Urothelium cell line (cell line): ENCODE measurements around the gene AGMO.

Experiments used
- DNase-seq: peaks from one replicate; pipeline ENCODE4 v3.0.0; 2011; ENCODE audit warnings: low spot score, mixed read lengths
- FAIRE-seq: peaks from 2 replicates; lab custom pipeline; 2011; peaks lifted over from hg19 to GRCh38; lab: Jason Lieb, UNC

Gene AGMO

DNA sequence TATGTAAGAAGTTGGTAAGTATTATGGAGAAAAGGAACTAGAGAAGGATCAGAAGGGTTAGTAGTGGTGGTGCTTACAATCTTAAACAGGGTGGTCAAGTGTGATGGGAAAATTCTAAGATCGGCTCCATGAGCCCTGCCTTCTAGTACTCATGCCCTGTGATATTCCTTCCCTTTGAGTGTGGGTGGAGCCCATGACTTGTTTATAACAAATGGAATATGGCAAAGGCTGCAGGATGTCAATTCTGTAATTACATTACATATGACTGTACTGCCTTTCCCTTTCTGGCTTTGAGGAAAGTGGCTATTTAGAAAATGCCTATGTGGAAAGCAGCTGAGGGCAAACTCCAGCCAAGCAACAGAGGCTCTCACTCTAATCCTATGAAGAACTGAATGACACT lies 309.6 kb downstream of the AGMO start:
- no peak for FAIRE-seq

DNA sequence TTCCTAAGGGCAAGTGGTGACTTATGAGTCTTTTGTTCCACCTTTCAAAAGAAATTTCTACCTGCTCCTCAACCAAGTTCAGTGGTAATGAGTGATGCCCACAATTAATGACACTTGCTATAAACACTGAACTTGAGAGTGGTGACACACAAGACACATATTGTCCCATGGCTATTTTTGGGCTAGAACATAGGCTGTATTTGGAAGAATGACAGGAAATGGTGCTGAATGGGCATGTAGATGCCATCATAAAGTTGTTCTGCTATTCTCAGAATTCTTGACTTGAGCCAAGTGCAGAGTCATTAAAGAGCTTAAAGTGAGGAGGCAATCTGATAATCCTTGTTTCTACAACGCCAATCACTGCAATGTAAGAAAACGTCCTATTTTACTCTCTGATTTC lies 313.3 kb downstream of the AGMO start:
- no peak for FAIRE-seq
- no peak for DNase-seq

More for the DNA sequence above, 309.6 kb downstream of the AGMO start:
- no peak for DNase-seq

DNA sequence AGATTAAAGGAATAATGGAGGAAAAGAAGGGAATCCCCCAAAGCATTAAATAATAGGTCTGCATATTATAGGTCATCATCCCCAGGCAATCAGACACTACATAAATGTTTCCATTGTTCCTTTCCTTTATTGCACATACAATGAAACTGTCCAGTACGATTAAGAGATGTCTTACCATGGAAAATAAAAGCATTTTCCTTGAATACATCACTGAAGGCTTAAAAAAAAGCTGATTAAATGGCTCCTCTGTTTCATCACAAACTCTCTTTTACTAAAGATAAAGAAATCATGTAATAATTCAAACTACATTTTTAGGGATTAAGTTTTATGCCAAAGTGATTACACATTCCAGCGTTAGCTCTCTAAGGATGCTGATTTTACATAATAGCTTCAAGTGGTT lies 316.0 kb downstream of the AGMO start:
- DNase-seq: no peak
- FAIRE-seq: no peak

GRCh38 chr7:15239801-15240200 lies 322.0 kb downstream of the AGMO start:
- DNase-seq: no peak
- no peak for FAIRE-seq

DNA sequence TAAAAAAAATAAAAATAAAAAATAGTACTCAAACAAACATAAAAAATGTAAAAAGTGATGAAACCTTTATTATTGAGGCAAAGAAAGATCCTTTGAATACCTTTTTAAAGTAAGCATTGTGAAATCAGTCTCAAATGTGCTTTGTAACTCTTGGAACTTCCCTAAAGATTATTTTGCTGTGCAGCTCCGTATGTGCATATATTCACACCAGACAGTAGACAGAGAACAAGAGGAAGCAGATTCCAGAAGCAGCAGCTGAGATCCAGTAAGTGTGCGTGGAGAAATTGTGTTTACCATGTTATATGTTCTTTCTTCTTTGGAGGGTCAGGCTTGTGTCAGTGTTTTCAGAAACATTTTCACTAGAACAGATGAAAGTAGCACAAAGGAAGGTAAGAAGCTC lies 324.9 kb downstream of the AGMO start:
- no peak for DNase-seq
- FAIRE-seq: no peak

DNA sequence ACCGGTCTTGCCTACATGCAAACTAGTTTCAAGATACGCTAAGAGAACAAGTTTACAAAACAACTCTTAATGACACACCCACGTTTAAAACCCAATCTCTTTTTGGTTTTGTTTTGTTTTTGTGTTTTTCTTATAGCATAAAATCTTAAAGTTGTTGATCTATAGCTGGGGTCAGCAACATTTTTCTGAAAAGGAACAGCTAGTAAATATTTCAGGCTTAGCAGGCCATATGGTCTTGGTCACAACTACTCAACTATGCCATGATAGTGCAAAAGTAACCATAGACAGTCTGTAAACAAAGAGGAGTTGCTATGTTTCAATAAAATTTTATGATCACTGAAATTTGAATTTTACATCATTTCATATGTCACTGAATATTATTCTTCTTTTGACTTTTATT lies 327.4 kb downstream of the AGMO start:
- DNase-seq: no peak
- no peak for FAIRE-seq

GRCh38 chr7:15228831-15229230 lies 333.0 kb downstream of the AGMO start:
- FAIRE-seq (no peak), DNase-seq (no peak)

DNA sequence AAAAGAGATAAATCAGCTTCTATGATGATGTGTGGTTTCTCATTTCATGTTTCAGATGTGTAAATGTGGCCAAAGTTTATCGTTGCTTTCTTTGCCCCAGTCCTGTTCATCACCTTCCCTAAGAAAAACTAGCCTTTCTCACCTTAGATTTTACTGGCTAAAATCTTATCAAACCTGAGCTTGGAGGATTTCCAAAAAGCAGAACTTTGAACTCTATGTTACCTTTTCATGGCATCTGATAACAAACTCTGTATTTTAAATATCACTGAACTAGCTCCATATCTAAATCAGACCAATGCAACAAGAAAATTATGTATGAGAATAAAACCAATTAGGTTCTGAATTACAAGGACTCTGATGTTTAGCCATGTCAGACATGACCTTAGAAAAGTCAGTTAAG lies 335.8 kb downstream of the AGMO start:
- no peak for DNase-seq
- no peak for FAIRE-seq

DNA sequence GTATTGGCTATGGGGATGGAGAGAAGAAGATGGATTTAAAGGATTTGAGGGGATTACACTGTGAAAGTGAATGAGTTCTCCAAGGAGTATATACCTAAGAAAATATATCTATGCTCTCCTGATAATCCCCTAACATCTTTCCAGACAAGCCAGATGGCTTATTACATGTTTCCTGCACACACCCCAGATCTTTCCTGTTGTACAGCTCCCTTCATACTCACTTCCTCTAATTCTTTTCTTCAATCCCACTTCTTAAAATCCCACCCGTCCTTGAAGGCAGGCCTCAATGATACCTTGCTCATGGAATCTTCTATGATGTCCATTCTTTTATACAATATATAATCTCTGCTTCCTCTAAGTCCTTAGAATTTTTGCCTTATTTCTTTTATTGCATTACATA lies 342.1 kb downstream of the AGMO start:
- DNase-seq: no peak
- no peak for FAIRE-seq

DNA sequence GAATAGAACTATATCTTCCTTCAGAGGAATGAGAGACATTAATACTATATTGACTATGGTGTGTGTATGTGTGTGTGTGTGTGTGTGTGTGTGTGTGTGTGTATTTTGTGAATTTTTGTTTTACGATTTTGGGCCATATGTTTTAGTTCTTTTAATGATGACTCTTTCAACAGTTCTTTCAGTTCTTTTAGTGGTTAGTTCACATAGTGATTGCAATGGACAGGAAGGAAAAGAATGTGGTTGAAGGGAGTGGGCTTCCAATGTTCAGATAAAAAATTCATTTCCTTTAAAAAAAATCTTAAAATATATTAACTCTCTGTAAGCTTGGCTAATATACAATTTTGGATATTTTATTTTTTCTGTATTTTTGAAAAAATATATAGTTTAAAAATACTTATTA lies 343.6 kb downstream of the AGMO start:
- DNase-seq (no peak), FAIRE-seq (no peak)

DNA sequence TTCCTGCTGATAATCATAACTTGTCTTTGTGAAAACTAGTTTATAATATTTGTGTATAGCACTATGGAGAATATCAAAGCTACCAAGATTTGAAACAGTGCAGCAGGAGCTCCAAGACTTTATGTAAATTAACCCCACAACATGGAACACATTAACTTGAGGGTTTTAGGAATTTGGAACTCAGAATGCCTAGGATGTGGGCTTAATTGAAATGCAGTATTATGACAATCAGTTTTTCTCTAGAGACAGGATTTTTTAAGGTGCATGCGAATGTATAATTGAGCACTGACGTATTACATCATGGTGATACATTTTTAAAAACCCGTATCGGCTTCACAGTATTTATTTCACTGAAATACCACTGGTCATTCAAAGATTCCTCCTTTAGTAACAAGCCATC lies 346.2 kb downstream of the AGMO start:
- DNase-seq (no peak), FAIRE-seq (no peak)

DNA sequence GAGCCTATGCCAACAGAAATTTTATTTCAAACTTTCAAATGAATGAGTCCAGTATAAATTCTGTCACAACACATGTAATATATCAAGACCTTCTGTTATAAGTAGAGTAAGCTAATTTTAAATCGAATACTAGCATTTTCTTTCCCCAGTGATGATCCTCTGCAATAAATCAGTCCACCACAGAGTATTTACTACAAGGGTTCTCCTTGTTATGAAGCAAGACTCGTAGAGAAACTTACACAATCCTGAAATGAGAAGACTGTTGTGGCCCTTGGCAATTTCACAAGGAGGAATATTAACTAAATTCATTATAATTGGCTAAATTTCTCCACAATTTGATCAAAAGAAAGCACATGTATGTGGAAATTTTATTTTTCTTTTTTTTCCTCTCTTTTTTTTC lies 346.8 kb downstream of the AGMO start:
- no peak for FAIRE-seq
- no peak for DNase-seq

DNA sequence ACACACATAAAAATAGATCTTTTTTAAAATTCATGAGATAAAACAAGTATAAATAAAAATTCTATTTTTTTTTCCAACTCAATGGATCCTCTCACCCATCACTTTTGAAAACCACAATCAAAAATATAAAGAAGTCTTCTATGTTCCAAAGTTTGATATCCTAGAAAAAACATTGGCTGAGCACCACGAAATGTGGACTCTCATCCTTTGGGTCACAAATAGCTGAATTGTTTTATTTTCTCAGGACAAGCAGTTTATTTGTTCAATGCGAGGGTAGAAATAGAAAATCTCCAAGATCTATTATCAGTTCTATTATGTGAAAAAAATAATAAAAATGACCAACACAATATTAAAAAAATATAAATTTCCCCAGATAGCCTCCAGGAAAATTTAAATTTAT lies 348.7 kb downstream of the AGMO start:
- DNase-seq (no peak), FAIRE-seq (no peak)

GRCh38 chr7:15209429-15209828 lies 352.4 kb downstream of the AGMO start:
- DNase-seq (no peak), FAIRE-seq (no peak)

- no peak for DNase-seq
- FAIRE-seq: no peak
Measured at GRCh38 chr7:15204421-15204820, 357.4 kb downstream of the AGMO start.

GRCh38 chr7:15199482-15199881 lies 362.3 kb downstream of the AGMO start:
- DNase-seq: no peak

GRCh38 chr7:15197042-15197977 lies 364.5 kb downstream of the AGMO start:
- FAIRE-seq: no peak
- DNase-seq: no peak

More at GRCh38 chr7:15199482-15199881, 362.3 kb downstream of the AGMO start:
- FAIRE-seq: no peak

GRCh38 chr7:15178065-15178464 lies 383.8 kb downstream of the AGMO start:
- no peak for FAIRE-seq
- DNase-seq: no peak

DNA sequence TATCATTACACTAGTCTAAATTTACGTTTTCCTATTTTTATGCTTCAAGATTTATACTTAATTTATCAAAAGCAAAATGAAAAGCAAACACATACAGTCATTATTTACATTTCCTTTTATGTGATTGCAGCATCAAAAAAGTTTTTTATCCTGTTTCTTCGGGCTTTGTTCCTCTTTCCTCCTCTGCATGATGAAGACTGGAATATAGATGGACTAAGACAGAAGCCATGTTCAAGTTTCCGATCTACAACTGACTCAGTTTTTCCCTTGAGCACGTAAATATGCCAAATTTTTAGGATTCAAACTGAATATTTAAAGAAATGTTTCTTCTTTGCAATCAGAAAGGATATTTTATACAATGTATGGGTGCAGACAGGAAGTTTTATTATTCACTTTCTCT lies 385.7 kb downstream of the AGMO start:
- FAIRE-seq: no peak
- DNase-seq: no peak

- FAIRE-seq (no peak), DNase-seq (no peak)
Measured at GRCh38 chr7:15175152-15175551, 386.7 kb downstream of the AGMO start.

- FAIRE-seq: no peak
- no peak for DNase-seq
Measured at GRCh38 chr7:15174485-15174884, 387.3 kb downstream of the AGMO start.

DNA sequence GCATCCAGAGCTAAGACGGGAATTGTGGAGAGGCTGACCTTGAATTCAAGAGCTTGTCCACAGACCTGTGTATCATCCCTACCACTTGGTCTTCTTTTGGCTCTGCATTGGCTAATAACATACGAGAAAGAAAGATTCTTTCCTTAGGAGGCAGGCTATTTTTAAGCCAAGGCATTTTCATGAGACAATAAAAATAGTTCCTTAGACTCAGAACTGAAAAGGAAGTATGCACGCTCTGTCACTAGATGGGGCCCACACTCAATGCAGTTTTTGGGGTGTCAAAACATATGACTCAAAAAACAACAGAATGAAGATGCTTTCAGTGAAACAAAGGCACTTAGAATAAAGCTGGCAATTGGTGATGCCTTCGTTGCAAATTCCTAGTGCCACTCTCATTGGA lies 393.3 kb downstream of the AGMO start:
- FAIRE-seq: no peak
- no peak for DNase-seq

DNA sequence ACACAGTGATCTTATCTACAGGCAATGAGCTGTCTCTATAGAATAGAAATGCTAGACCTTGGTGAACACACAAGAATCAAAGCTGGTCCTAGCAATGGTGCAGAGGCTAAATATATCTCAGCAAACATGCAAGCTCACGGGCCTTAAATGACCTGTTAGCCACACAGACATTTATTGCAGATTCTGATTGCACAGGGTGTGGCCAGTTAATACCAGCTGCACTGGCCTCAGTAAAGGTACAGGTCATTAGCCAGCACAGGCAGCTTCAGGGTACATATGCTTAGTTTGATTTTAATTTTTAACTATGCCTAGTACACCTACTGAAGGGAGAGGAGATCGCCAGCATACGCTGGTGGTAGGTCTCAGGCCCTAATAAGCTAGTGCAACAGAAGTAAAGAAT lies 393.9 kb downstream of the AGMO start:
- FAIRE-seq: no peak
- DNase-seq: no peak
